GM19455 (cell line): ENCODE data around the gene EML1.

Experiments used
- ATAC-seq: cut with Tn5 transposase; IDR thresholded peaks from one replicate; pipeline ENCODE4 v1.9.1; 2021; ENCODE audit not compliant: unreplicated experiment

Gene EML1

GRCh38 chr14:99891266-99891665 lies 98.1 kb downstream of the EML1 start:
- ATAC-seq = no peak

- no peak for ATAC-seq
Measured at GRCh38 chr14:99891900-99892299, 98.7 kb downstream of the EML1 start.

- no peak for ATAC-seq
Measured at GRCh38 chr14:99892406-99892805, 99.2 kb downstream of the EML1 start.

- ATAC-seq = no peak
Measured at GRCh38 chr14:99896361-99896760, 103.1 kb downstream of the EML1 start.

GRCh38 chr14:99899578-99900178 lies 106.5 kb downstream of the EML1 start:
- ATAC-seq = no peak

GRCh38 chr14:99902925-99903324 lies 109.7 kb downstream of the EML1 start:
- ATAC-seq = no peak

GRCh38 chr14:99904506-99904905 lies 111.3 kb downstream of the EML1 start:
- no peak for ATAC-seq

- ATAC-seq = no peak
Measured at GRCh38 chr14:99905121-99905520, 111.9 kb downstream of the EML1 start.

GRCh38 chr14:99907761-99908652 lies 114.8 kb downstream of the EML1 start:
- ATAC-seq = no peak

GRCh38 chr14:99908653-99909250 lies 115.5 kb downstream of the EML1 start:
- no peak for ATAC-seq

- ATAC-seq = no peak
Measured at GRCh38 chr14:99909513-99910064, 116.4 kb downstream of the EML1 start.

GRCh38 chr14:99910337-99911309 lies 117.4 kb downstream of the EML1 start:
- no peak for ATAC-seq

GRCh38 chr14:99915305-99916090 lies 122.3 kb downstream of the EML1 start:
- ATAC-seq = no peak

- no peak for ATAC-seq
Measured at GRCh38 chr14:99916091-99916383, 122.8 kb downstream of the EML1 start.

- ATAC-seq = no peak
Measured at GRCh38 chr14:99918781-99919180, 125.6 kb downstream of the EML1 start.

- ATAC-seq = no peak
Measured at GRCh38 chr14:99921425-99921824, 128.2 kb downstream of the EML1 start.

- no peak for ATAC-seq
Measured at GRCh38 chr14:99924379-99924778, 131.2 kb downstream of the EML1 start.

GRCh38 chr14:99925471-99925870 lies 132.3 kb downstream of the EML1 start:
- ATAC-seq = no peak

GRCh38 chr14:99928963-99929362 lies 135.8 kb downstream of the EML1 start:
- ATAC-seq = no peak

- ATAC-seq = no peak
Measured at GRCh38 chr14:99929601-99930000, 136.4 kb downstream of the EML1 start.
